IMR-90 (cell line): ENCODE measurements around the gene TAGLN. TPM values are rescaled to one million over a fixed set of nuclear protein-coding genes. Genes with fewer than 3 reads are reported as not detected.

Source experiments
- ATAC-seq: fragments of 200-7000 bp; cut with Tn5 transposase; 2 replicates; pipeline ENCODE4 v1.9.1; 2020; ENCODE audit warnings: low read depth, mild to moderate bottlenecking, moderate library complexity
- BruUV-seq: library from RNA; stranded (reverse); fragments of 400-500 nt; replicated peaks from 2 replicates; lab custom pipeline; 2021; lab: Mats Ljungman, UMichigan
- CTCF ChIA-PET: fragments of 300-600 bp; formaldehyde crosslinking; extraction: SDS; loops from one replicate; lab custom pipeline; 2021; ENCODE audit warnings: antibody characterized with exemption; lab: Yijun Ruan, JAX
- POLR2A ChIA-PET: fragments of 300-600 bp; sonication (Branson Sonifier 250); formaldehyde crosslinking; loops from one replicate; lab custom pipeline; 2022; ENCODE audit warnings: antibody characterized with exemption; ENCODE audit not compliant: unreplicated experiment; lab: Charles Lee
- DNase-seq: peaks from one replicate; pipeline ENCODE4 v3.0.0; 2013
- H2AFZ ChIP-seq: replicated peaks from 2 replicates; pipeline ENCODE3; 2013; ENCODE audit warnings: low read length, mild to moderate bottlenecking; ENCODE audit not compliant: poor library complexity
- H2AK5ac ChIP-seq: 2 replicates; pipeline ENCODE4 v1.6.1; 2013; ENCODE audit warnings: low read depth, low read length, inconsistent platforms
- H2AK9ac ChIP-seq: replicated peaks from 2 replicates; pipeline ENCODE3; 2013; ENCODE audit warnings: mild to moderate bottlenecking, low read depth, low read length, moderate library complexity; ENCODE audit not compliant: poor library complexity
- H2BK120ac ChIP-seq: 2 replicates; pipeline ENCODE4 v1.6.1; 2013; ENCODE audit warnings: low read depth, low read length, inconsistent platforms
- H2BK15ac ChIP-seq: 3 replicates; pipeline ENCODE4 v1.6.1; 2013; ENCODE audit warnings: low read depth, low read length, inconsistent platforms
- H2BK20ac ChIP-seq: 2 replicates; pipeline ENCODE4 v1.6.1; 2013; ENCODE audit warnings: low read depth, mild to moderate bottlenecking, inconsistent platforms, low read length, moderate library complexity
- H2BK5ac ChIP-seq: 2 replicates; pipeline ENCODE4 v1.6.1; 2013; ENCODE audit warnings: mild to moderate bottlenecking, low read depth, low read length, inconsistent platforms; ENCODE audit not compliant: poor library complexity, severe bottlenecking
- H3K14ac ChIP-seq: replicated peaks from 2 replicates; pipeline ENCODE4 v1.6.1; 2013; ENCODE audit warnings: low read depth, low read length, inconsistent platforms
- H3K18ac ChIP-seq: 2 replicates; pipeline ENCODE4 v1.6.1; 2013; ENCODE audit warnings: low read depth, low read length, control low read depth
- H3K23ac ChIP-seq: 2 replicates; pipeline ENCODE4 v1.6.1; 2013; ENCODE audit warnings: low read depth, low read length, inconsistent platforms
- H3K27ac ChIP-seq: 2 replicates; pipeline ENCODE4 v1.5.1; 2013; ENCODE audit warnings: mild to moderate bottlenecking, control low read depth, low read length; ENCODE audit not compliant: insufficient read depth
- H3K27me3 ChIP-seq: 2 replicates; pipeline ENCODE4 v1.6.1; 2013; ENCODE audit warnings: low read length; ENCODE audit not compliant: control insufficient read depth, insufficient read depth
- H3K36me3 ChIP-seq: 2 replicates; pipeline ENCODE4 v1.6.1; 2013; ENCODE audit warnings: low read length, mixed read lengths; ENCODE audit not compliant: control insufficient read depth, insufficient read depth
- H3K4ac ChIP-seq: 2 replicates; pipeline ENCODE4 v1.6.1; 2013; ENCODE audit warnings: low read depth, low read length, inconsistent platforms
- H3K4me1 ChIP-seq: 2 replicates; pipeline ENCODE4 v1.6.1; 2013; ENCODE audit warnings: low read length, mixed read lengths; ENCODE audit not compliant: control insufficient read depth, insufficient read depth
- H3K4me2 ChIP-seq: 2 replicates; pipeline ENCODE4 v1.6.1; 2013; ENCODE audit warnings: low read depth, mild to moderate bottlenecking, control low read depth, low read length, moderate library complexity
- H3K4me3 ChIP-seq: 2 replicates; pipeline ENCODE4 v1.5.1; 2013; ENCODE audit warnings: low read depth, mild to moderate bottlenecking, control low read depth, low read length, moderate library complexity; ENCODE audit not compliant: insufficient read depth
- H3K56ac ChIP-seq: 2 replicates; pipeline ENCODE4 v1.6.1; 2013; ENCODE audit warnings: low read length, inconsistent platforms; ENCODE audit not compliant: insufficient read depth; ENCODE audit errors: extremely low read depth
- H3K79me1 ChIP-seq, 2 experiments: 2 replicates each; pipeline ENCODE4 v1.6.1; 2013; ENCODE audit warnings: low read length in 2 of 2, inconsistent platforms in 1 of 2, low read depth in 1 of 2
- H3K9ac ChIP-seq: 2 replicates; pipeline ENCODE4 v1.6.1; 2013; ENCODE audit warnings: low read depth, low read length, control low read depth
- H3K9me1 ChIP-seq: 2 replicates; pipeline ENCODE4 v1.6.1; 2013; ENCODE audit warnings: low read length, inconsistent platforms; ENCODE audit not compliant: insufficient read depth
- H3K9me3 ChIP-seq: 2 replicates; pipeline ENCODE4 v1.6.1; 2013; ENCODE audit warnings: low read length; ENCODE audit not compliant: control insufficient read depth, insufficient read depth
- H4K20me1 ChIP-seq: 2 replicates; pipeline ENCODE4 v1.6.1; 2013; ENCODE audit warnings: low read length, inconsistent platforms; ENCODE audit not compliant: insufficient read depth
- H4K5ac ChIP-seq: 2 replicates; pipeline ENCODE4 v1.6.1; 2013; ENCODE audit warnings: mild to moderate bottlenecking, low read depth, low read length, control low read depth
- H4K8ac ChIP-seq, 2 experiments: 2 replicates each; pipeline ENCODE4 v1.6.1; 2013; ENCODE audit warnings: low read depth in 2 of 2, low read length in 2 of 2, control low read depth in 1 of 2, inconsistent platforms in 1 of 2
- H4K91ac ChIP-seq: 2 replicates; pipeline ENCODE4 v1.6.1; 2013; ENCODE audit warnings: low read depth, low read length, inconsistent platforms; ENCODE audit not compliant: insufficient read depth
- BHLHE40 ChIP-seq: fragments of 150-350 bp; IDR thresholded peaks from 2 replicates; pipeline ENCODE4 v1.6.1; 2016; ENCODE audit warnings: mild to moderate bottlenecking, low read depth, low read length
- CEBPB ChIP-seq: IDR thresholded peaks from 2 replicates; pipeline ENCODE4 v1.6.1; 2012; ENCODE audit warnings: low read depth, low read length, improper control_type of control experiment
- CTCF ChIP-seq: conservative IDR thresholded peaks from 2 replicates; pipeline ENCODE4 v1.5.1; 2012; ENCODE audit warnings: mild to moderate bottlenecking, low read depth, low read length, improper control_type of control experiment
- ELK1 ChIP-seq: fragments of 150-350 bp; IDR thresholded peaks from 2 replicates; pipeline ENCODE4 v1.6.1; 2016; ENCODE audit warnings: low read depth, mild to moderate bottlenecking, low read length, moderate library complexity, borderline replicate concordance
- FOS ChIP-seq: fragments of 150-350 bp; IDR thresholded peaks from 2 replicates; pipeline ENCODE4 v1.6.1; 2016; ENCODE audit warnings: low read depth, low read length
- MAFK ChIP-seq: IDR thresholded peaks from 2 replicates; pipeline ENCODE4 v1.6.1; 2012; ENCODE audit warnings: low read depth, low read length, improper control_type of control experiment
- MAZ ChIP-seq: IDR thresholded peaks from 2 replicates; pipeline ENCODE4 v1.6.1; 2012; ENCODE audit warnings: low read depth, mild to moderate bottlenecking, low read length, improper control_type of control experiment, moderate library complexity, borderline replicate concordance
- MXI1 ChIP-seq: IDR thresholded peaks from 2 replicates; pipeline ENCODE4 v1.6.1; 2012; ENCODE audit warnings: low read depth, mild to moderate bottlenecking, low read length, moderate library complexity, borderline replicate concordance
- NFE2L2 ChIP-seq: fragments of 150-350 bp; IDR thresholded peaks from 2 replicates; pipeline ENCODE4 v1.6.1; 2016; ENCODE audit warnings: low read depth, mild to moderate bottlenecking, low read length
- POLR2A ChIP-seq: IDR thresholded peaks from 2 replicates; pipeline ENCODE4 v1.6.1; 2012; ENCODE audit warnings: mild to moderate bottlenecking, low read depth, low read length
- RCOR1 ChIP-seq: IDR thresholded peaks from 2 replicates; pipeline ENCODE4 v1.6.1; 2012; ENCODE audit warnings: mild to moderate bottlenecking, low read length, improper control_type of control experiment; ENCODE audit not compliant: insufficient replicate concordance
- RFX5 ChIP-seq: IDR thresholded peaks from 2 replicates; pipeline ENCODE4 v1.8.0; 2012; ENCODE audit warnings: low read depth, mild to moderate bottlenecking, low read length, moderate library complexity
- USF2 ChIP-seq: fragments of 150-350 bp; IDR thresholded peaks from 2 replicates; pipeline ENCODE4 v1.6.1; 2017; ENCODE audit warnings: mild to moderate bottlenecking, antibody characterized with exemption, low read length, low read depth
- WGBS, 2 experiments: methylation state at CpG; one replicate each; pipeline versions ENCODE4 v1.1.5 to v1.1.7; 2013; ENCODE audit warnings: missing lambda C conversion rate in 2 of 2; ENCODE audit not compliant: insufficient read length in 1 of 2; ENCODE audit errors: extremely low coverage in 2 of 2; 5-methylcytosine and 5-hydroxymethylcytosine counted together
- dilution Hi-C: fragments of 300-500 bp; cut with HindIII; formaldehyde crosslinking; loops from one replicate; pipeline ENCODE4 v1.14.3; 2018; ENCODE audit warnings: low sequenced_read_pairs; ENCODE audit not compliant: unreplicated experiment
- in situ Hi-C: fragments of 300-500 bp; cut with MboI; formaldehyde crosslinking; loops from 3 replicates; pipeline ENCODE4 v1.14.3; 2019; ENCODE audit warnings: low sequenced_read_pairs, inconsistent platforms, mixed read lengths
- intact Hi-C: fragments of 100-400 bp; cut with micrococcal nuclease; formaldehyde crosslinking; loops from 2 replicates; pipeline ENCODE4 v1.10.0; 2022
- polyA plus RNA-seq, 3 experiments: library from polyadenylated mRNA; depleted of rRNA; stranded (reverse); fragments of >200 nt; gene quantifications; 2 replicates each; pipeline ENCODE4 v1.2.3, GENCODE V29; 2012; ENCODE audit warnings: low replicate concordance in 1 of 3
- total RNA-seq: library from RNA; depleted of rRNA; stranded (reverse); fragments of >200 nt; gene quantifications from 2 replicates; pipeline ENCODE4 v1.2.3, GENCODE V29; 2012

TAGLN gene
- total and polyA plus RNA-seq, 2 of the 4 experiments (the other 2 are of a cell fraction) = 2,558 to 3,760 TPM

GRCh38 chr11:117232092-117232878, 33.1 kb downstream of the TAGLN start, which contains the start of gene RNF214:
RNF214 (plus strand) TSS chr11:117232671; CDS start chr11:117234273, 1,602 bp downstream.
- H2BK20ac ChIP-seq = no peak within 1 kb of the TSS
- H2AK5ac ChIP-seq = peak within 1 kb of the TSS; percentile 90
- H3K4me3 ChIP-seq = peak within 1 kb of the TSS; percentile 99
- H3K4me2 ChIP-seq = peak within 1 kb of the TSS; percentile 95
- peak; percentile 61 for DNase-seq
- H2BK5ac ChIP-seq = peak within 1 kb of the TSS; percentile 68
- H4K20me1 ChIP-seq = no peaks in the 10 kb centered on the region; the same call in 1 of the 2 replicates
- intact Hi-C loops = loop anchor here (1.0 to 10.0 kb wide), 2 partner anchors 84 to 393 kb away; partner anchors contain the start of gene BACE1
- H2AFZ ChIP-seq = peak within 1 kb of the TSS; percentile 93
- peaks cover 30 to 56% of the 10 kb centered on the region in 2 experiments for H3K79me1 ChIP-seq
- peaks cover 21% of the 10 kb centered on the region for H3K36me3 ChIP-seq
- no peaks in the 10 kb centered on the region for H3K9me3 ChIP-seq
- peak within 1 kb of the TSS; percentile 75 for H2BK120ac ChIP-seq
- peak within 1 kb of the TSS; percentile 90 for H3K56ac ChIP-seq
- H3K9ac ChIP-seq = peak within 1 kb of the TSS; percentile 96
- no TSS peak for BruUV-seq
- H3K9me1 ChIP-seq = no peaks in the 10 kb centered on the region
- H3K4me1 ChIP-seq = peaks cover 7% of the 10 kb centered on the region
- H4K8ac ChIP-seq = peak within 1 kb of the TSS; percentile 82 to 99
- peak within 1 kb of the TSS; percentile 90 for H3K4ac ChIP-seq
- peak within 1 kb of the TSS; percentile 69 for H3K18ac ChIP-seq
- H3K27ac ChIP-seq = peak within 1 kb of the TSS; percentile 98
- in situ Hi-C loops = loop anchor here (5.0 kb wide), 1 partner anchor 445 kb away; the partner anchor contains the start of gene ZPR1
- CTCF ChIA-PET = interaction anchor here (0.6 kb wide), 1 partner anchor 32 kb away, joined by 3 read pairs; no protein-coding TSS in a partner anchor
- peak within 1 kb of the TSS; percentile 96 for H2AK9ac ChIP-seq
- peak; percentile 89 for ATAC-seq
- H4K5ac ChIP-seq = peak within 1 kb of the TSS; percentile 91
- H4K91ac ChIP-seq = peak within 1 kb of the TSS; percentile 81
- H2BK15ac ChIP-seq = peak within 1 kb of the TSS; percentile 89; the same call in 1 of the 3 replicates
- no peaks in the 10 kb centered on the region for H3K27me3 ChIP-seq
- dilution Hi-C loops = no loop called here
- 1% methylated on average over 38 of the region's 94 CpGs; no CpG with 5 or more reads in 1 of the 2 experiments for WGBS, 2 experiments
- peak within 1 kb of the TSS; percentile 92 for H3K14ac ChIP-seq
- POLR2A ChIA-PET = no interaction called here
- H3K23ac ChIP-seq = peak within 1 kb of the TSS; percentile 92
- no peak for TF ChIP-seq RCOR1
- 0 out of 2 replicates have a peak, but pooled peaks have one; percentile 20 for TF ChIP-seq USF2
- no peak for TF ChIP-seq ELK1
- no peak for TF ChIP-seq MAFK
- peak; percentile 93 for TF ChIP-seq MAZ
- peak; percentile 95 for TF ChIP-seq CTCF
- no peak for TF ChIP-seq CEBPB
- TF ChIP-seq MXI1 = peak; percentile 67; the same call in 1 of the 2 replicates
- no peak for TF ChIP-seq NFE2L2
- TF ChIP-seq POLR2A = peak; percentile 74
- no peak for TF ChIP-seq FOS
- TF ChIP-seq BHLHE40 = peak; percentile 88
- TF ChIP-seq RFX5 = no peak; the same call in 1 of the 2 replicates
